GM10248 (cell line): ENCODE data around the gene SETDB2.

ENCODE experiments used
- CTCF ChIA-PET: fragments of 300-600 bp; sonication (Branson Sonifier 250); formaldehyde crosslinking; extraction: SDS; loops from one replicate; lab custom pipeline; 2021; ENCODE audit warnings: antibody characterized with exemption; lab: Yijun Ruan, JAX
- POLR2A ChIA-PET: fragments of 350-650 bp; sonication (Branson Sonifier 250); formaldehyde crosslinking; extraction: SDS; loops from one replicate; lab custom pipeline; 2020; ENCODE audit warnings: antibody characterized with exemption; lab: Yijun Ruan, JAX
- DNase-seq: peaks from one replicate; pipeline ENCODE4 v3.0.0; 2012; ENCODE audit errors: extremely low spot score
- CTCF ChIP-seq: IDR thresholded peaks from 2 replicates; pipeline ENCODE4 v1.5.1; 2012; ENCODE audit warnings: mild to moderate bottlenecking, low read depth; ENCODE audit errors: extremely low read depth, missing control alignments, control extremely low read depth

Gene SETDB2

GRCh38 chr13:49421391-49421790 is 22.7 kb upstream of the SETDB2 start:
- DNase-seq, result peak; percentile 37
- CTCF ChIA-PET, result interaction anchor here (0.9 to 2.2 kb wide), 3 partner anchors 45 to 186 kb away, joined by 3 to 16 read pairs (median 3); no protein-coding TSS in a partner anchor

GRCh38 chr13:49424011-49424560 is 20.0 kb upstream of the SETDB2 start:
- no peak for DNase-seq
- TF ChIP-seq CTCF, result no peak
- CTCF ChIA-PET, result interaction anchor here (1.0 kb wide), 1 partner anchor 8 kb away, joined by 3 read pairs; no protein-coding TSS in a partner anchor
- POLR2A ChIA-PET, result no interaction called here

More at GRCh38 chr13:49421391-49421790, 22.7 kb upstream of the SETDB2 start:
- POLR2A ChIA-PET, result no interaction called here
- peak; percentile 46 for TF ChIP-seq CTCF

- CTCF ChIA-PET, result interaction anchor here (0.5 to 2.1 kb wide), 6 partner anchors 9 to 557 kb away, joined by 3 to 8 read pairs (median 3); partner anchors contain the start of gene SPRYD7
- no peak for DNase-seq
These were observed 15.9 kb upstream of the SETDB2 start for GRCh38 chr13:49428041-49428763.

GRCh38 chr13:49429121-49429520 is 15.0 kb upstream of the SETDB2 start:
- TF ChIP-seq CTCF, result no peak
- POLR2A ChIA-PET, result no interaction called here

More at GRCh38 chr13:49428041-49428763, 15.9 kb upstream of the SETDB2 start:
- POLR2A ChIA-PET, result no interaction called here
- TF ChIP-seq CTCF, result no peak

GRCh38 chr13:49435992-49436391 is 8.1 kb upstream of the SETDB2 start:
- ChIA-PET POLR2A (no interaction called here), CTCF (interaction anchor here (1.1 to 1.5 kb wide), 2 partner anchors 11 to 16 kb away, joined by 3 read pairs; no protein-coding TSS in a partner anchor)
- no peak for DNase-seq
- TF ChIP-seq CTCF, result no peak

More at GRCh38 chr13:49429121-49429520, 15.0 kb upstream of the SETDB2 start:
- no peak for DNase-seq
- CTCF ChIA-PET, result interaction anchor here (2.1 kb wide), 1 partner anchor 10 kb away, joined by 8 read pairs; no protein-coding TSS in a partner anchor

GRCh38 chr13:49436890-49437289 is 7.2 kb upstream of the SETDB2 start:
- no peak for TF ChIP-seq CTCF
- no peak for DNase-seq
- POLR2A ChIA-PET, result no interaction called here
- CTCF ChIA-PET, result interaction anchor here (0.7 to 1.5 kb wide), 3 partner anchors 9 to 136 kb away, joined by 3 to 5 read pairs (median 3); no protein-coding TSS in a partner anchor
